ENCODE results near the gene CDC42BPB. TPM values are rescaled to one million over a fixed set of nuclear protein-coding genes. Genes with fewer than 3 reads are reported as not detected.

Gene CDC42BPB
- total and polyA plus RNA-seq, 2 experiments from 2014 or later: 13.0 to 106 TPM

DNA sequence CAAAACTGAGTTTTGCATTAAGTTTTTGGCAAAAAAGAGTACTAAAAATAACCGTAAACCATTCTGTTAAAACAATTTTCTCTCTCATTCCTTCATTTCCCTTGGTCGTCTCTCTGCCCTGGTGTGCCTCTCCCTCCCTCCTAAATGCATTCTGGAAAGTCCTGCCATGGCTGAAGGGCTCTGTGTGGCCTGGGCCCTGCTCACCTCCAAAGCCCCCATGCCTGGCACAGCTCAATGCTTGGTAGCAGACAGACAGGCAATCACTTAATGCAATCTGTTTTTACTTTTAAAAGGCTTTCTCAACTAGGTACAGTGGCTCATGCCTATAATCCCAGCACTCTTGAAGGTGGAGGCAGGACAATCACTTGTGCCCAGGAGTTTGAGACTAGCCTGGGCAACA lies 47.8 kb downstream of the CDC42BPB start:
- Histone ChIP-seq H3K27ac (no peak overlapping the region), H3K9ac (no peak overlapping the region), H3F3A (ENCODE audit: insufficient read depth) (0 out of 2 replicates have a peak, but pooled peaks cover 7% of the 10 kb centered on the region), H3K27me3 (replicated peaks; ENCODE audit: insufficient read depth) (no peaks in the 10 kb centered on the region), H3K4me2 (ENCODE audit: unreplicated experiment) (no peak overlapping the region), H3K4me1 (ENCODE audit: insufficient read depth) (peaks cover 6% of the 10 kb centered on the region), H3K9me2 (ENCODE audit: insufficient read depth) (no peaks in the 10 kb centered on the region), H2AFZ (no peak overlapping the region), H3K36me3 (ENCODE audit: low read depth) (peaks cover 15% of the 10 kb centered on the region; the same call in 1 of the 2 replicates), H3K4me3 (no peak overlapping the region), H3K9me3 (ENCODE audit: low read depth) (no peaks in the 10 kb centered on the region), H3K79me2 (ENCODE audit: insufficient read depth) (peaks cover 100% of the 10 kb centered on the region), H4K20me1 (ENCODE audit: insufficient read depth) (0 out of 2 replicates have a peak, but pooled peaks cover 6% of the 10 kb centered on the region)
- 99 to 100% methylated on average over 2 of the region's 2 CpGs for WGBS, 2 experiments (ENCODE audit: low coverage in 1 of 2, low lambda C conversion rate in 2 of 2, missing lambda C conversion rate in 2 of 2)
- TF ChIP-seq EZH2 (IDR thresholded peaks at IDR 0.05; ENCODE audit: insufficient read depth, poor library complexity, severe bottlenecking) (no peak), EZH2phosphoT487 (IDR thresholded peaks at IDR 0.05; ENCODE audit: insufficient read depth, low read depth) (no peak)
- DNase-seq: no peak
- in situ Hi-C loops (cut with MboI): no loop called here

GRCh38 chr14:103008768-103009357 lies 48.5 kb downstream of the CDC42BPB start:
- 74 to 75% methylated on average over 15 of the region's 15 CpGs for WGBS, 2 experiments (ENCODE audit: low coverage in 1 of 2, low lambda C conversion rate in 2 of 2, missing lambda C conversion rate in 2 of 2)
- no peak for TF ChIP-seq EZH2 (IDR thresholded peaks at IDR 0.05; ENCODE audit: insufficient read depth, poor library complexity, severe bottlenecking)
- no peak for TF ChIP-seq EZH2phosphoT487 (IDR thresholded peaks at IDR 0.05; ENCODE audit: insufficient read depth, low read depth)
- Histone ChIP-seq H3K9ac (no peak overlapping the region), H3K27ac (no peak overlapping the region), H3K4me3 (no peak overlapping the region), H4K20me1 (ENCODE audit: insufficient read depth) (no peaks in the 10 kb centered on the region), H3K9me3 (ENCODE audit: low read depth) (no peaks in the 10 kb centered on the region), H3K79me2 (ENCODE audit: insufficient read depth) (peaks cover 100% of the 10 kb centered on the region), H3K4me1 (ENCODE audit: insufficient read depth) (no peaks in the 10 kb centered on the region), H3K27me3 (replicated peaks; ENCODE audit: insufficient read depth) (no peaks in the 10 kb centered on the region), H2AFZ (no peak overlapping the region), H3F3A (ENCODE audit: insufficient read depth) (0 out of 2 replicates have a peak, but pooled peaks cover 7% of the 10 kb centered on the region), H3K4me2 (ENCODE audit: unreplicated experiment) (no peak overlapping the region), H3K9me2 (ENCODE audit: insufficient read depth) (no peaks in the 10 kb centered on the region), H3K36me3 (ENCODE audit: low read depth) (peaks cover 15% of the 10 kb centered on the region; the same call in 1 of the 2 replicates)
- DNase-seq: peak; percentile 42
- in situ Hi-C loops (cut with MboI): no loop called here

DNA sequence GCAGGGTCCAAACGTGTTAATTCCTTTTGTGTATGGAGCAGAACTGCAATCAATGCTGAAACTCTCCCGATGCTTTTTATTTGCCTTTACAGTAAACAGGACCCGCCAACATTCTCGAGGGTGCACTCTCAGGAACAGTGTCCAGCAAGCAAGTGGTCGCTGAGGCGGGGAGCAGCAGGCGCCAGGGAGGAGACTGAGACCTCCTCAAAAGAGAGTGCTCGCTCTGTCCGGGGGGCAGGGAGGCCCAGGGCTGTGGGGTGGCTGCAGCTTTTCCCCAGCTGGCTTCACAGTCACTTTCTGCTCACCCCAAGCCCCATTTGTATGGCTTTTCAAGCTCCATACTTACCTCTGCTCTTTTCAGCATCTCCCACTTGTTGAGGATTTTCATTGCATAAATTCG lies 49.2 kb downstream of the CDC42BPB start:
- DNase-seq: no peak
- no peaks in the 10 kb centered on the region for H3K4me1 ChIP-seq (ENCODE audit: insufficient read depth)
- no peak overlapping the region for H3K27ac ChIP-seq
- H3K9me2 ChIP-seq (ENCODE audit: insufficient read depth): no peaks in the 10 kb centered on the region
- H3K9ac ChIP-seq: no peak overlapping the region
- H3K27me3 ChIP-seq (replicated peaks; ENCODE audit: insufficient read depth): no peaks in the 10 kb centered on the region
- no peak overlapping the region for H3K4me3 ChIP-seq
- in situ Hi-C loops (cut with MboI): no loop called here
- no peak overlapping the region for H3K4me2 ChIP-seq (ENCODE audit: unreplicated experiment)
- H3K36me3 ChIP-seq (ENCODE audit: low read depth): peaks cover 15% of the 10 kb centered on the region; the same call in 1 of the 2 replicates
- H3K79me2 ChIP-seq (ENCODE audit: insufficient read depth): peaks cover 100% of the 10 kb centered on the region
- H2AFZ ChIP-seq: no peak overlapping the region
- H3F3A ChIP-seq (ENCODE audit: insufficient read depth): 0 out of 2 replicates have a peak, but pooled peaks cover 7% of the 10 kb centered on the region
- H4K20me1 ChIP-seq (ENCODE audit: insufficient read depth): no peaks in the 10 kb centered on the region
- TF ChIP-seq EZH2phosphoT487 (IDR thresholded peaks at IDR 0.05; ENCODE audit: insufficient read depth, low read depth) (no peak), EZH2 (IDR thresholded peaks at IDR 0.05; ENCODE audit: insufficient read depth, poor library complexity, severe bottlenecking) (no peak)
- no peaks in the 10 kb centered on the region for H3K9me3 ChIP-seq (ENCODE audit: low read depth)
- WGBS, 2 experiments (ENCODE audit: low coverage in 1 of 2, low lambda C conversion rate in 2 of 2, missing lambda C conversion rate in 2 of 2): 99 to 100% methylated on average over 10 of the region's 10 CpGs

DNA sequence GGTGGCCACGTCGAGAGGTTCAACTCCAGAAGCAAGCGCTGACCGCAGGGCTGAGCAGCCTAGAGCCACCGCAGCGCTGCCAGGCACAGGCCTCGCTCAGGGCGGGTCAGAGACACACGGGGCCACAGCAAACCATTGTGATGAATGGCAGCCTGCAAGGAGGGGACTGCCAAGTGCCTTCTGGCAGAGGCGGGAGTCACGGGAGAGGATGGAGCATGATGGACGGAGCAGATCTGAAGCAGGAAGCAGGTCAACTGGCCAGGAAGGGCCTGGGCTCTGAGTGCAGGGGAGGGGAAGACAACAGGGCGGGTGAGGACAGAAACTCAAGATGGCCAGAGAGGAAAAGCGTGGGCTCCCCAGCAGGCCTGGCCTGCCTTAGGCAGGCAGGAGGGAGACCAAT lies 49.8 kb downstream of the CDC42BPB start:
- no peak for DNase-seq
- H2AFZ ChIP-seq: no peak overlapping the region
- H3K9me2 ChIP-seq (ENCODE audit: insufficient read depth): no peaks in the 10 kb centered on the region
- 94 to 100% methylated on average over 7 to 14 of the region's 14 CpGs for WGBS, 2 experiments (ENCODE audit: low coverage in 1 of 2, low lambda C conversion rate in 2 of 2, missing lambda C conversion rate in 2 of 2)
- H3K79me2 ChIP-seq (ENCODE audit: insufficient read depth): peaks cover 100% of the 10 kb centered on the region
- no peaks in the 10 kb centered on the region for H3K9me3 ChIP-seq (ENCODE audit: low read depth)
- no peak overlapping the region for H3K9ac ChIP-seq
- H3K36me3 ChIP-seq (ENCODE audit: low read depth): peaks cover 15% of the 10 kb centered on the region; the same call in 1 of the 2 replicates
- no peak overlapping the region for H3K4me2 ChIP-seq (ENCODE audit: unreplicated experiment)
- no peaks in the 10 kb centered on the region for H3K4me1 ChIP-seq (ENCODE audit: insufficient read depth)
- H3K27me3 ChIP-seq (replicated peaks; ENCODE audit: insufficient read depth): no peaks in the 10 kb centered on the region
- no peaks in the 10 kb centered on the region for H4K20me1 ChIP-seq (ENCODE audit: insufficient read depth)
- no peak for TF ChIP-seq EZH2 (IDR thresholded peaks at IDR 0.05; ENCODE audit: insufficient read depth, poor library complexity, severe bottlenecking)
- no peak for TF ChIP-seq EZH2phosphoT487 (IDR thresholded peaks at IDR 0.05; ENCODE audit: insufficient read depth, low read depth)
- 0 out of 2 replicates have a peak, but pooled peaks cover under 1% of the 10 kb centered on the region for H3F3A ChIP-seq (ENCODE audit: insufficient read depth)
- no peak overlapping the region for H3K4me3 ChIP-seq
- H3K27ac ChIP-seq: no peak overlapping the region
- in situ Hi-C loops (cut with MboI): no loop called here

Data from GM23248 (cell line).